Subcutaneous adipose tissue (tissue), 4 donors: ENCODE data around the gene FRY. TPM values are rescaled to one million over a fixed set of nuclear protein-coding genes. Genes with fewer than 3 reads are reported as not detected.

Experiments used
- CTCF ChIP-seq: fragments of 450-650 bp; IDR thresholded peaks from one replicate; pipeline ENCODE4 v1.5.1; 2016; ENCODE audit warnings: low read depth, mild to moderate bottlenecking, control low read depth, antibody characterized with exemption, moderate library complexity
- total RNA-seq, 4 donors: library from RNA; depleted of rRNA; stranded (reverse); fragments of >200 nt; gene quantifications; one replicate each; pipeline ENCODE4 v1.1.0, GENCODE V29; 2016

FRY gene
- total RNA-seq, 4 donors from 2014 or later: 26.2 to 71.6 (median 41.1) TPM

DNA sequence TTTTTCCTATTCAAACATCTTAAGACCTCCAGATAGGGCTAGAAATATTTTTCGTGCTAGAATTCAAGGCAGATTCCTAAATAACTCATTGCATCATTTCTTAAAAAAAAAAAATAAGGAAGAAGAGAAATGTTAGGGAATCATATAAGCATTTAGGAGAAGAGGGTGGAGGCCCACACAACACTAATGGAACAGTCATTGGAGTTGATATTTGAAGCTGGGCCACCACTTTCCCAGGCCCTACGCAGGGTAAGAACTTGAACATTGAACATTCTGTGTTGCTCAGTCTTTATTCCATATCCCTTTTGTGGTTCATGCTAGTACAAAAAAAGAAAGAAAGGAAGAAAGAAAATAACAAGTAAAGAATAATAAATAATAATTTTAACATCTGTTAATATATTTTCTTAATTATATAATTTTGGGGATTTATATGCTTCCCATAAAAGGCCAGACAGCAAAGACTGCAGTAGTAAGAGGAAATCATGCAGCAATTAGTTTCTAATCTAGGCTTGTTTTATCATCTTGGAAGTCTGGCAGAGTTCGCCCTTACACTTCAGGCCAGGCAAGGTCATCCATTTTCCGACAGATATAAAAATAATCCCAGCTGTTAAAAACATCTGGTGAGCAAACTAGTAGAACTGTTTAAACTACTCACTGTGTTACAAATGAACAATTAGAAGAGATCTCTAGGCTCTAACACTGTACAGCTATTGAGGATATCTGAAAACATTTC is 127.7 kb downstream of the FRY start:
- TF ChIP-seq CTCF: no peak

GRCh38 chr13:32162395-32163005 is 130.9 kb downstream of the FRY start:
- TF ChIP-seq CTCF: no peak

DNA sequence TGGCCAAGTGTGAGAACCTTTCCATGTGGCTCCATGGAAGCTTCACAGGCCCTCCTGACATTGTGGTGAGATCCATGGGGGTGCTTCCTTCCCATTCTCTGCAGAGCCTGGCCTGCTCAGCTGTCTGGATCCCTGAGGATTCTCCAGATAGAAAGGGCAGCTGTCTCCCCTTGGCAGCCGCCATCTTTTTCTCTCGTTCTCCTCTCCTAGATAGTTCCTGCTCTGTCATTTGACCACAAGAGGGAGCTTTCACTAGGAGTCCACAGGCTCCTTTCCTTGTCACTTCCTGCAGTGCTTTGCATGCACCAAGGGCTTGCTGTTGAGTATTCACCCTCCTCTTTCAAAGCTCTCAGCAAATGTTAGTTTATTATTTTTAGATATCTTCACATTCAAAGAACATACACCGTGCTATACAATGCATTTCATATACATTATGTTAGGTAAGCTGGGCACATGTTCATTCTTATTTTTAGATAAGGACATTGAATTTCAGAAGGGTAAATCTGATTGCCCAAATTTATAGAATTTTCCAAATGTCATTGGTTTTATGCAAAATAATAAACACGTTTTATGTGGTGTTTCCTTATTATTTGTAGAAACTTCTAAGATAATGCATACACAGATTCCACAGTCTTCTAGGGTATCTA is 133.2 kb downstream of the FRY start:
- TF ChIP-seq CTCF: no peak

- no peak for TF ChIP-seq CTCF
These were observed 134.2 kb downstream of the FRY start for GRCh38 chr13:32165796-32166195.

GRCh38 chr13:32168131-32168530 is 136.6 kb downstream of the FRY start:
- no peak for TF ChIP-seq CTCF

- no peak for TF ChIP-seq CTCF
These were observed 139.3 kb downstream of the FRY start for GRCh38 chr13:32170841-32171240.

DNA sequence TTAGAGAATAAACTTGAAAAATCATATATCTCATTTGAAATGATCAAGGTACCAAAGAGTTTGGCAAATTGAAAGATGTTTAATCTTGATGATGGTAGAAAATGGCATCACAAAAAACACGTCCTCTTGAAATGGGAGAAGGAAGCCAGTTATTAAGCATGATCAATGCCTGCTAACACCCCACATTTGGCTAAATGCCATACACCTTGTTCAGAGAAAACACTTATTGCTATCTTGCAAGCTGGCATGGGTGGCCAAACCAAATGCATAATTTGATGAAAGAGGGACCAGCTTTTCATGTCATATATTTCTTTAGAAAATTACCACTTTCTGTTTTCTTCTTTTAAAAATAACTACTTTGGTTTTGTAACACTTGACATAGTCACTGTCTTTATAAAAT is 142.3 kb downstream of the FRY start:
- TF ChIP-seq CTCF: no peak
